ENCODE measurements around the gene TUT7.

The TUT7 gene

DNA sequence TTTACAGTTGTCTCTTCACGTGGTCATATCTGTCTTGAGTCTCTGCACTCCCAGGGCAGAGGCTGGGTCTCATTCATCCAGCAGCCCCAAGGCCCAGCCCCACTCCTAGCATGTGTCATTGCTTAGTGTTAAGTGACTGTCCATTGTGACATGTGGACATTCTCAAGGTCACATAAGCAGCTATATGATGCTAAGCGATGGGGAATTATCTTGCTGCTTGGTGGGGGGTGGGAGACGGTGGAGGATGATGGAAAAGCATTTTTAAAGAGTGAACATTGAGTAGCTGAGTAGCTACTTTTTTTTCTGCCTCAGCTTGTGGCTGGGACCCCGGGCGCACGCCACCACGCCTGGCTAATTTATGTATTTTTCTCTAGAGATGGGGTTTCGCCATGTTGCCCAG, 94.7 kb downstream of the TUT7 start, which contains the start of gene C9orf153:
TSS of gene C9orf153 (minus strand) at position 101 of the 400 bp plus-strand sequence. CDS start 30,054 bp downstream, outside the sequence.
- DNase-seq (ENCODE audit: extremely low read depth in 1 of 2, low read depth in 1 of 2), result no peak

DNA sequence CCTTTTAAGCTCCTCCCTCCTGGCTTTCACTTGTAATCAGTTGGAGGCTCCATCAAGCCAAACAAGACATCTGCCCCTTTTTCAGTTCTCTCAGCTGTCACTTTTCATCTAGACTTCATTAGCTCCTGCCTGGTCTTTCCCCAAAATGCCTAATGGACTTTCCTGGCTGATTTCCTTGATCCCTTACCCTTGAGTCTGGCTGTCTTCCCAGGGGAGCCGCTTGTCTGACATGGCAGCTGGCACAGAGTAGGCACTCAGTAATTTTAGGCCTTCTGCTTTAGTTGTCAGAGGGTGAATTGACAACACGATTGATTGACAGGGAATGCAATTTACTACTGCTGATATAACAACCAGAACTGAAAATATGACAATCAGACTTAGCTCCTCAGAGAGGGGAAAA, 96.8 kb downstream of the TUT7 start:
- no peak for DNase-seq (ENCODE audit: extremely low read depth in 1 of 2, low read depth in 1 of 2)

DNA sequence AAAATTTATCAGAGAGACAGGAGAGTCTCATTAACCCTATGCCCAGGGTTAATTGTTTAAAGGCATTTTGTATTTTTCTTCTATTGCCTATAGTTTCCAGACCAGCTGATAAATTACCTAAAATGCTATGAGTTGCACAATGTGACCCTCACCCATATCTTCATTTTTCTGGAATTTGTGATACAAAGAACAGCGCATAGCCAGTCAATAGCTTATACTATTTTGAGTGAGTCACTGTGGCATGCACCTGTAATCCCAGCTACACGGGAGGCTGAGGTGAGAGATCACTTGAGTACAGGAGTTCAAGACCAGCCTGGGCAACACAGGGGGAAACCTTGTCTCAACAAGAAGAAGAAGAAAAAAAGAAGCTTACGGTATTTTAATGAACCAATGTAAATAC, 97.6 kb downstream of the TUT7 start:
- DNase-seq (ENCODE audit: extremely low read depth in 1 of 2, low read depth in 1 of 2), result no peak

DNA sequence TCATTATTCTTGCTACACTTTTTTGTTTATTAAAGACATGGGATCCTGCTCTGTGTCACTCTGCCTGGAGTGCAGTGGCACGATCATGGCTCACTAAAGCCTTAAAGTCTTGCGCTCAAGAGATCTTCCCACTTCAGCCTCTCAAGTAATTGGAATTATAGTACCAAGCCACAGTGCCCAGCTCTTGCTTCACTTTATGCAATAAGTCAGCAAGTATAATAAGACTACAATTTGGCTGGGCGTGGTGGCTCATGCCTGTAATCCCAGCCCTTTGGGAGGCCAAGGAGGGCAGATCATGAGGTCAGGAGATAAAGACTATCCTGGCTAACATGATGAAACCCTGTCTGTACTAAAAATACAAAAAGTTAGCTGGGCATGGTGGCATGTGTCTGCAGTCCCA, 100.6 kb downstream of the TUT7 start:
- no peak for DNase-seq (ENCODE audit: extremely low read depth in 1 of 2, low read depth in 1 of 2)

DNA sequence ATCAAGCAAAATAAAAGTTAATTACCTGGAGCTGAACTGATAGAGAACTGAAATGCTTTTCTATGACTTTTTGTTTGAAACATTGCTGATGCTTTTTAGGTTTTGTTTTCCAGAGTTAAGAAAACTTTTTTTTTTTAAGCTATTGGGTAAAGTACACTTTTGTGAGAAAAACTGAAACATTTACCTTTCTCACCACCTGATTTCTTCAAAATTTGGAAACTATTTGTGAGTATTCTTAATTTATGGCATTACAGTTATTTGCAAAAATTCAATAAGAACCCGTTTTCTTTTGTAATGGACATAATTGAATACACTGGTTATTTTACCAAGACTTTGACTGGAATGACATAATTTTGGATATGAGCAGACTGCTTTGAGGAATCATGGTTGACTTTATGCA, 101.3 kb downstream of the TUT7 start:
- DNase-seq (ENCODE audit: extremely low read depth in 1 of 2, low read depth in 1 of 2), result no peak

DNA sequence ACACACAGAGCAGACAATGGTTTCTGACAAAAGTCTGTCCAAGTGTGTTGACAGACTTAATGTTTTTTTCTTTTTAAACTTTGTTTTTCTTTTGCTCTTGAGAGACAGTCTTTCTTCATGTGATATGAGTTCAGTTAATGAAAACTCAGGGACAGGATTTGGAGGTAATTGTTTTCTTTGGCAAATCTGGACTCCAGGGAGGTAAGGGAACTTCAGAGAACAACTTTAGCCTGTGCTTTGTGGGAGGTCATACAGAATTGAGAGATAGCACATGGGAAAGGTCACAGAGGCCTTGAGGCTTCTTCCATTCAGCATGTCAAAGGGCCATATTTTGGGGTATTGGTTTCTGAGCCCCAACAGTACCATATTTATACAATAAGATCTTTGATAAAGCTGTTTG, 104.1 kb downstream of the TUT7 start:
- no peak for DNase-seq (ENCODE audit: extremely low read depth in 1 of 2, low read depth in 1 of 2)

DNA sequence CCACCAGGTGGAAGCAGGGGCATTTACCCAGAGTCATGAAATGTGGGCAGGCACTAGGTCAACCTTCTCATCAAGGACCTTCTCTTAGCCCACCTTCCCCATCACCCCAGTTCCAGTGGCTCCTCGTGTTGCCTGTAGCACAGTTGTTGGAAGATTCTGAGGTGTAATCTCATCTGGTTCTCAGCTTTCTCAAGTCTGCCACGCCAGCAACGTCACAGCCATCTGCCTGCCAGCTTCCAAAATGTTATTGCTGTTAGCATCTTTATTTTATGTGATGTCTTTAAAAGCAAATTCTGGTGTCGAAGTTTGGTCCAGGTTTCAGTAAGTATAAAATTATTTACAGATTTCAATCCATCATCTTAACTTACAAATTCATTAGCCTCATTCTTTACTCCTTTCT, 105.5 kb downstream of the TUT7 start:
- no peak for DNase-seq (ENCODE audit: extremely low read depth in 1 of 2, low read depth in 1 of 2)

DNA sequence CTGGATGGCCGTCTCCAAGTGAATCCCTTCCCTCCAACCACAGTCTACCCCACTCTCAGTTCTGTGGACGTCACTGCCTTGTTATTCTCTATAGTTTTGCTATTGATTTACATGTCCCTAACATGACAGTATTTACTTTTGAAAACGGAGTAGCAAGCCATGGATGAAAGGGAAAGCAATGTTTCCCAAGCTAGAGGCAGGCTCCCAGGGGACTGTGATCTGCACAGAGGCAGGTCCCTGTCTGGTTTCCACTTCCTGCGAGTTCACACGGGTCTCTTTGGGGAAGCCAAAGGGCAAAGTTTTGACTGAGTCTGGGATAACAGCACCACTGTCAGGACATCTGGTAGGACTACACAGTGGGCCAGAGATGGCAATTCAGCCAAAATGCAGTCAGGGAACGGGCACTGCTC, 107.5 kb downstream of the TUT7 start:
- no peak for DNase-seq (ENCODE audit: extremely low read depth in 1 of 2, low read depth in 1 of 2)

DNA sequence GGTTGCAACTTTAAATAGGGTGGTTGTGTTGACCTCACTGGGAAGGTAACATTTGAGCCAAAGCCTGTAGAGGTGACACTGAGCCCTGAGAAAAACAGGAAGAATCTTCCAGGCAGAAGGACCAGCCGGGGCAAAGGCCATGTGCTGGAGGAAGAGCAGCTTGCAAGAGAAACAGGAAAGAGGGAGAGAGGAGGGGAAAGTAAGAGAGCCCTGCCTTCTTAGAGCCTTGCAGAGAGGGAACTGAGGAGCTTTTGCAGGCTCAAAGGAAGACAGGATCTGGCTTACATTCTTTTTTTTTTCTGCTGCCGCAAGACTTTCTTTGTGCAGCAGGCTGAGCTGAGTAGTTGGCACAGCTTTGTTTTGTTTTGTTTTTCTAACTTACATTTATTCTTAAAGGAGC, 112.1 kb downstream of the TUT7 start:
- DNase-seq (ENCODE audit: extremely low read depth in 1 of 2, low read depth in 1 of 2), result no peak

DNA sequence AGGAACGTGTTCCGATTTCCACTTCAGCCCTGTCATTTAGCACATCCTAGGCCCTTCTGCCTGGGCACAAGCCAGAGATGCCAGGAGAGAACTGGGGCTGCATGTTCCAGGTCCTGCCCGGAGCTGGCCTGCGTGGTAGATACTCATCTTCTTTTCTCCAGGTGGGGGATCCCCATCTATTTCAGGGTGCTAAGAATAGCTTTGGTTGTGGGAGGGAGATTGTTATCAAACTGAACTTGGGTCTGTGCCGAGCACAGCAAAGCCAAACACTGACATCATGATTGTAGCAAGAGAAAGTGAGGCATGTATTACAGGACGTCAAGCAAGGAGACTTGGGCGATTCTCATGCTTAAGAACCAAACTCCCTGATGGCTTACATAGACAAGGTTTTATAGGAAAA, 113.0 kb downstream of the TUT7 start:
- DNase-seq (ENCODE audit: extremely low read depth in 1 of 2, low read depth in 1 of 2), result no peak

DNA sequence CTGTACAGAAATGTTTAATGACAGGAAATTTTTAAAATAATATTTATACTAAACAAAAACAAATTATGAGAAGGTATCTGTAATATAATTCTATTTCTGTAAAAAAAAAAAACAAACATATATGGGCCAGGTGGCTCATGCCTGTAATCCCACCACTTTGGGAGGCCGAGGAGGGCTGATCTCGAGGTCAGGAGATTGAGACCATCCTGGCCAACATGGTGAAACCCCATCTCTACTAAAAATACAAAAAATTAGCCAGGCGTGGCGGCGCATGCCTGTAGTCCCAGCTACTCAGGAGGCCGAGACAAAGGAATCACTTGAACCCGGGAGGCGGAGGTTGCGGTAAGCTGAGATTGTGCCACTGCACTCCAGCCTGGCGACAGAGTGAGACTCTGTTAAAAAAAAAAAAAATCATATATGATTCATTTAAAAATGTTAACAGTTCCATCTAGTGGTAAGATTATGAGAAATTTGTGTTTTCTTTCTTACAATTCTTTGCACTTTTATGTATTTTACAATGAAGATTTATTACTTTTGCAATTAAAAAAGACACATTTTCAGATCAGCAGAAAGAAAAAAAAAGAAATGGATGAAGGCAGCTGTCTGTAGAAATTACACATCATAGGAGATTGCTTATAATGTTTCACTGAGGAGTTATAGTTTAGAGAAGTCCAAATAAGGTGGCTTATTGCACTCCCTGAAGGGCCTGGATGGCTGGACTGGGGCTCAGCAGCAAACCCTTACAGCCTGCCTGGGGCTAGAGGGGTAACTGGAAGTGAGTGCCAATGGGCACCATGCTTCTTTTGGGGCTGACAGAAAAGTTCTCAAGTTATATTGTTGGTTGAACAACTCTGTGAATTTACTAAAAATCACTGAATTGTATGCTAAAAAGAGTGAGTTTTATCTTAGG, 115.1 kb downstream of the TUT7 start:
- DNase-seq (ENCODE audit: extremely low read depth in 1 of 2, low read depth in 1 of 2), result no peak

Data from activated CD8-positive, alpha-beta memory T cell treated with anti-CD3 and anti-CD28 coated beads for 1 hour (primary cell).